ENCODE results near the gene SLIT3. TPM values are rescaled to one million over a fixed set of nuclear protein-coding genes. Genes with fewer than 3 reads are reported as not detected.

SLIT3 gene
- total and polyA plus RNA-seq, 8 donors, result 1.2 to 24.5 (median 8.6) TPM

- 89 to 95% (median 92%) methylated on average over 2 of the region's 2 CpGs for WGBS, 5 donors
- intact Hi-C loops (cut with DNase I; ENCODE audit: low total_unique reads), result no loop called here
Observed at GRCh38 chr5:169101966-169102365, 199.0 kb downstream of the SLIT3 start.

GRCh38 chr5:169100735-169101075 lies 200.2 kb downstream of the SLIT3 start:
- WGBS, 5 donors, result 51 to 84% (median 79%) methylated on average over 2 of the region's 2 CpGs
- no peak overlapping the region for H3K27ac ChIP-seq
- no peaks in the 10 kb centered on the region for H3K36me3 ChIP-seq
- peaks cover 0 to 8% (median 0%) of the 10 kb centered on the region in 4 donors for H3K4me1 ChIP-seq
- TF ChIP-seq, protein P1, sequence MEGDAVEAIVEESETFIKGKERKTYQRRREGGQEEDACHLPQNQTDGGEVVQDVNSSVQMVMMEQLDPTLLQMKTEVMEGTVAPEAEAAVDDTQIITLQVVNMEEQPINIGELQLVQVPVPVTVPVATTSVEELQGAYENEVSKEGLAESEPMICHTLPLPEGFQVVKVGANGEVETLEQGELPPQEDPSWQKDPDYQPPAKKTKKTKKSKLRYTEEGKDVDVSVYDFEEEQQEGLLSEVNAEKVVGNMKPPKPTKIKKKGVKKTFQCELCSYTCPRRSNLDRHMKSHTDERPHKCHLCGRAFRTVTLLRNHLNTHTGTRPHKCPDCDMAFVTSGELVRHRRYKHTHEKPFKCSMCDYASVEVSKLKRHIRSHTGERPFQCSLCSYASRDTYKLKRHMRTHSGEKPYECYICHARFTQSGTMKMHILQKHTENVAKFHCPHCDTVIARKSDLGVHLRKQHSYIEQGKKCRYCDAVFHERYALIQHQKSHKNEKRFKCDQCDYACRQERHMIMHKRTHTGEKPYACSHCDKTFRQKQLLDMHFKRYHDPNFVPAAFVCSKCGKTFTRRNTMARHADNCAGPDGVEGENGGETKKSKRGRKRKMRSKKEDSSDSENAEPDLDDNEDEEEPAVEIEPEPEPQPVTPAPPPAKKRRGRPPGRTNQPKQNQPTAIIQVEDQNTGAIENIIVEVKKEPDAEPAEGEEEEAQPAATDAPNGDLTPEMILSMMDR (IDR thresholded peaks at IDR 0.05), result no peak
- TF ChIP-seq POLR2A (IDR thresholded peaks at IDR 0.05) (no peak), EP300 (IDR thresholded peaks at IDR 0.05) (no peak), POLR2AphosphoS5 (IDR thresholded peaks at IDR 0.05) (no peak)
- H3K9me3 ChIP-seq, result no peaks in the 10 kb centered on the region
- H3K27me3 ChIP-seq, result no peaks in the 10 kb centered on the region
- intact Hi-C loops (cut with DNase I; ENCODE audit: low total_unique reads), result no loop called here
- DNase-seq, result no peak
- H3K4me3 ChIP-seq, result no peak overlapping the region

More at GRCh38 chr5:169101966-169102365, 199.0 kb downstream of the SLIT3 start:
- Histone ChIP-seq H3K4me1 (peaks cover 0 to 8% (median 0%) of the 10 kb centered on the region in 4 donors), H3K4me3 (no peak overlapping the region), H3K27ac (no peak overlapping the region), H3K36me3 (no peaks in the 10 kb centered on the region), H3K9me3 (no peaks in the 10 kb centered on the region), H3K27me3 (no peaks in the 10 kb centered on the region)
- TF ChIP-seq EP300 (IDR thresholded peaks at IDR 0.05), result no peak
- no peak for TF ChIP-seq POLR2AphosphoS5 (IDR thresholded peaks at IDR 0.05)
- no peak for TF ChIP-seq POLR2A (IDR thresholded peaks at IDR 0.05)
- TF ChIP-seq, protein P1 (IDR thresholded peaks at IDR 0.05), result no peak
- DNase-seq, result no peak

GRCh38 chr5:169099801-169100734 lies 200.9 kb downstream of the SLIT3 start:
- Histone ChIP-seq H3K9me3 (no peaks in the 10 kb centered on the region), H3K27me3 (no peaks in the 10 kb centered on the region), H3K27ac (peak overlapping the region in 1 of 5 donors; percentile 20), H3K4me3 (no peak overlapping the region), H3K36me3 (no peaks in the 10 kb centered on the region), H3K4me1 (peaks cover 0 to 8% (median 0%) of the 10 kb centered on the region in 4 donors)
- intact Hi-C loops (cut with DNase I; ENCODE audit: low total_unique reads), result no loop called here
- TF ChIP-seq EP300 (IDR thresholded peaks at IDR 0.05) (no peak), POLR2A (IDR thresholded peaks at IDR 0.05) (no peak), POLR2AphosphoS5 (IDR thresholded peaks at IDR 0.05) (no peak)
- TF ChIP-seq, protein P1 (IDR thresholded peaks at IDR 0.05), result no peak
- DNase-seq, result no peak
- 52 to 69% (median 63%) methylated on average over 10 of the region's 10 CpGs for WGBS, 5 donors

- WGBS, 5 donors, result 88 to 90% (median 89%) methylated on average over 12 of the region's 12 CpGs
- H3K27ac ChIP-seq, result peak overlapping the region in 1 of 5 donors; percentile 35
- no peak overlapping the region for H3K4me3 ChIP-seq
- intact Hi-C loops (cut with DNase I; ENCODE audit: low total_unique reads), result no loop called here
- TF ChIP-seq, protein P1 (IDR thresholded peaks at IDR 0.05), result no peak
- no peak for TF ChIP-seq EP300 (IDR thresholded peaks at IDR 0.05)
- no peaks in the 10 kb centered on the region for H3K9me3 ChIP-seq
- H3K4me1 ChIP-seq, result peaks cover 0 to 8% (median 0%) of the 10 kb centered on the region in 4 donors
- DNase-seq, result no peak
- H3K36me3 ChIP-seq, result no peaks in the 10 kb centered on the region
- H3K27me3 ChIP-seq, result no peaks in the 10 kb centered on the region
Observed at GRCh38 chr5:169098331-169099121, 202.4 kb downstream of the SLIT3 start.

Measured in stomach (tissue), 9 donors.